ENCODE measurements around the gene DIP2B.

DNA sequence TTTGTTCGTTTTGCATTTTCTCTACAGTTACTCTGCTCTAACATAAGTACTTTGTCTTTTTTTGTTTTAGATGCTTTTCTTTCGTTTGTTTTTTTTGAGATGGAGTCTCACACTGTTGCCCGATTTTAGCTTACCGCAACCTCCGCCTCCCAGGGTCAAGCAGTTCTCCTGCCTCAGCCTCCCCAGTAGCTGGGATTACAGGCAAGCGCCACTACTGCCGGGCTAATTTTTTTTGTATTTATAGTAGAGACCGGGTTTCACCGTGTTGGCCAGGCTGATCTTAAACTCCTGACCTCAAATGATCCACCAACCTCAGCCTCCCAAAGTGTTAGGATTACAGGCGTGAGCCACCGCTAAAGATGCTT, 2.7 kb downstream of the DIP2B start:
- TF ChIP-seq POLR2A (IDR thresholded peaks at IDR 0.05) (no peak), POLR2AphosphoS5 (IDR thresholded peaks at IDR 0.05) (no peak)
- TF ChIP-seq, protein P1, sequence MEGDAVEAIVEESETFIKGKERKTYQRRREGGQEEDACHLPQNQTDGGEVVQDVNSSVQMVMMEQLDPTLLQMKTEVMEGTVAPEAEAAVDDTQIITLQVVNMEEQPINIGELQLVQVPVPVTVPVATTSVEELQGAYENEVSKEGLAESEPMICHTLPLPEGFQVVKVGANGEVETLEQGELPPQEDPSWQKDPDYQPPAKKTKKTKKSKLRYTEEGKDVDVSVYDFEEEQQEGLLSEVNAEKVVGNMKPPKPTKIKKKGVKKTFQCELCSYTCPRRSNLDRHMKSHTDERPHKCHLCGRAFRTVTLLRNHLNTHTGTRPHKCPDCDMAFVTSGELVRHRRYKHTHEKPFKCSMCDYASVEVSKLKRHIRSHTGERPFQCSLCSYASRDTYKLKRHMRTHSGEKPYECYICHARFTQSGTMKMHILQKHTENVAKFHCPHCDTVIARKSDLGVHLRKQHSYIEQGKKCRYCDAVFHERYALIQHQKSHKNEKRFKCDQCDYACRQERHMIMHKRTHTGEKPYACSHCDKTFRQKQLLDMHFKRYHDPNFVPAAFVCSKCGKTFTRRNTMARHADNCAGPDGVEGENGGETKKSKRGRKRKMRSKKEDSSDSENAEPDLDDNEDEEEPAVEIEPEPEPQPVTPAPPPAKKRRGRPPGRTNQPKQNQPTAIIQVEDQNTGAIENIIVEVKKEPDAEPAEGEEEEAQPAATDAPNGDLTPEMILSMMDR (IDR thresholded peaks at IDR 0.05 in 8 of 11, conservative IDR thresholded peaks at IDR 0.05 in 3 of 11), result no peak

All from spleen (tissue), 7 donors.